NCI-H146 (cell line): ENCODE results near the gene EMP1.
"Not testable (repeated sequence)": the region's sequence is repeated elsewhere in the genome, so short reads cannot be mapped to it uniquely, and the experiment has no call there.

Experiments
- DNase-seq: peaks from one replicate; lab custom pipeline; 2025; lab: John Stamatoyannopoulos, UW

EMP1 gene

DNA sequence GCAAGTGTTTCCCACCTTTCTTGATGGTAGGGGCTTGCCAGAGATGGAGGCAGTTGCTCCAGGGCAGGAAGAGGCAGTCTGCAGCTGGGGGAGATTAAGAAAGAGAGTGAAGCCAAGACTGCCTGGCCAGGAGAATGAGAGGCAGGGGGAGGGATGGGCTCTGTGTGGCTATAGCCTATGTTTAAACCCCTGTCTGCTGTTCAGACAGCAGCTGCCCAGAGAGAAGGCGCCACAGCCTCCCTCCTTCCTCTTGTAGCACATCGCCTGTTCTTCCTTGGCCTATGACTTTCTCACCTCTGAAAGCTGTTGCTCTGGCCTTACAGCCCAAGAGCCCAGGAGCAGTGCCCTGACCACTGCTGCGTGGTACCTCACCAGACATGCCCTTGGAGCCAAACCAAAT is 61.7 kb downstream of the EMP1 start:
- no peak for DNase-seq

DNA sequence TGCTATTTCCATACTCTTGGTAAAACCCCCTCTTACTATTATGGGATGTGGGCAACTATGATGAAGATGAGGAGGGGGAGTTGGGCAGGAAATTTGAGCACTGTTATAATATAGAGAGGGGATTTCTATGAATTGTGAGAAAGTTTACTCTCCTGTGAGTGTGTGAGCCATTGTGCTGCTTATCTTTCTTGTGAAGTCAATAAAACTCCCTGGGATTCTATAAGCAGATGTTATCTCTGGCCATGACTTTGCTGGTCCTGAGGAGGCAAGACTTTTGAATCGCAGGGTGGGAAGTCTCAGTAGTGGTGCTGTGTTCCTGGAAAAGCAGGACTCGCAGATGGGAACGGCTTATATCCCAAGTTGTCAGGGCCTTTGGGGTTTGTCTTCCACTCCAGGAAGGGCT is 62.2 kb downstream of the EMP1 start:
- no peak for DNase-seq

DNA sequence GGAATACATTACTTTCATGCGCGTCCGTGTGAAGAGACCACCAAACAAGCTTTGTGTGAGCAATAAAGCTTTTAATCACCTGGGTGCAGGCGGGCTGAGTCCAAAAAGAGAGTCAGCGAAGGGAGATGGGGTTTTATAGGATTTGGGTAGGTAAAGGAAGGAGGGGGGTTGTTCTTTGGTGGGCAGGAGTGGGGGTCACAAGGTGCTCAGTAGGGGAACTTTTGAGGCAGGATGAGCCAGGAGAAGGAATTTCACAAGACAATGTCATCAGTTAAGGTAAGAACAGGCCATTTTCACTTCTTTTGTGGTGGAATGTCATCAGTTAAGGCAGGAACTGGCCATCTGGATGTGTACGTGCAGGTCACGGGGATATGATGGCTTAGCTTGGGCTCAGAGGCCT is 63.1 kb downstream of the EMP1 start:
- DNase-seq: not testable (repeated sequence)

DNA sequence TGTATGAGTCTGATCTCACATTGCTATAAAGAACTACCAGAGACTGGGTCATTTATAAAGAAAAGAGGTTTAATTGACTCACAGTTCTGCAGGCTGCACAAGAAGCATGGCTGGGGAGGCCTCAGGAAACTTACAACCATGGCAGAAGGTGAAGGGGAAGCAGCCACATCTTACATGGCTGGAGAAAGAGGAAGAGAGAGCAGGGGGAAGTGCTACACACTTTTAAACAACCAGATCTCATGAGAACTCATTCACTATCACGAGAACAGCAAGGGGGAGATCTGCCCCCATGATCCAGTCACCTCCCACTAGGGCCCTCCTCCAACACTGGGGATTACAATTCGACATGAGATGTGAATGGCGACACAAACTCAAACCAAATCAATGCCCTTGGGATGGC is 71.3 kb downstream of the EMP1 start:
- not testable (repeated sequence) for DNase-seq

DNA sequence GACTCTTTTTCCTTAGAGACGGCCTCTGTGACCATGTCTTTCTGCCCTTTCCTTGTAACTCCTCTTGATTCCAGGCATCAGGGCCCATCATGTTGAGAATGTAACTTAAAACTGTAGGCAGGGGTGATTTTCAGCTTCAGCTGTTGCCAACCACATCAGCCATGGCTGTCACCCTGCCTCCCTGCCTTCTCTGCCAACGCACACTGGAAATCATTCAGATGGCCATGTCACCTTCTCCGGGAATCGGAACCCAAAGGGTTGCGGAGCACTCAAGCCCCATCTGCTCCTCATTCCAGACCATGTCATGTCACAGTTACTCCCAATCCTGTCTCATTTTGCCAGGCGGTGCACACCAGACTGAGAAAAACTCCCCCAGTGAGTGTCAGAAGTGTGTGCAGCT is 72.1 kb downstream of the EMP1 start:
- DNase-seq: no peak
